ENCODE data around the gene PRX.
A peak's percentile ranks its signal among the peaks of the same experiment; 100 is the strongest.

PRX gene

DNA sequence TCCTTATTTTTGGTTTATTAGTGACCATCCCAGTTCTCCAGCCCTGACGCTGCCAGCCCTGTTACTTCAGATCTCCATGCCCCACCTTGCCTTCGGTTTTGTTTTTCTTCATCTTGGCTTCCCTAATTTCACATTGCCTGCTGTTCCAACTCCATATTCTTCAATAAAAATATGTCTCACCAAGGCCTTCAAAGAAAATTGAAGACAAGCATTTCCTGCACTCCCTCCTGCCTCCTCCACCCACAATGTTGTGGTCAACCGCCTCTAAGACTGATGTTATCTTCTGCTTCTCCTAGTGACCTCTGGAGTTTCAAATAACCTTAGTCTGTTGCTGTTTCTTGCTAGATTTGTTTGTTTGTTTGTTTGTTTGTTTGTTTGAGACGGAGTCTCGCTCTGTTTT is 50.1 kb downstream of the PRX start:
- no peak for DNase-seq

DNA sequence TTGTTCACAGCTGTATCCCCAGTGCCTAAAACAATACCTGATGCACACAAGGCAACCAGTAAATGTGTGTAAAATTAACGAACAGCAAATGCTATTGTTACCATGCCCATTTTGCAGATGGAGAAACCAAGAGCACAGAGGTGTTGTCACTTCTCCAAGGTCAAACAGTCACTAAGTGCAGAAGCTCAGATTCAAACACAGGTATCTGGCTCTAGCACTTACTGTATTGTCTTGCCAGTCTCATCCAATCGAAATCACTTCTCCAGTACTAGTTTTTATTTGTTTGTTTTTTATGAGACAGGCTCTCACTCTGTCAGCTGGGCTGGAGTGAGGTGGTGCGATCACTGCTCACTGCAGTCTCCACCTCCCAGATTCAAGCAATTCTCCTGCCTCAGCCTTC is 51.0 kb downstream of the PRX start:
- no peak for DNase-seq

DNA sequence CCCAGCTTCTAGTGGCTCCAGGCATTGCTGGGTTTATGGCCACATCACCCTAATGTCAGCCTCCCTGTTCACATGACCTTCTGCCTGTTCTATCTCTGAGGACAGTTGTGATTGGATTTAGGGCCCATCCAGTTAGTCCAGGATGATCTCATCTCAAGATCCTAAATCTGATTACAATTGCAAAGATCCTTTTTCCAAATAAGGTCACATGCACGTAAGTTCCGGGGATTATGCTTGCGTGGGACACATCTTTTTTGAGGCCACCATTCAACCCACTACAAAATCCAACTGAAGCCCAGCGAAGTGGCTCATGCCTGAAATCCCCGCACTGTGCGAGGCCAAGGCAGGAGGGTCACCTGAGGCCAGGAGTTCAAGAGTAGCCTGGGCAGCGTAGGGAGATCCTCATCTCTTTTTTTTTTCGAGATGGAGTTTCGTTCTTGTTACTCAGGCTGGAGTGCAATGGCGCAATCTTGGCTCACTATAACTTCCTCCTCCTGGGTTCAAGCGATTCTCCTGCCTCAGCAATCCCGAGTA is 52.4 kb downstream of the PRX start:
- no peak for DNase-seq

DNA sequence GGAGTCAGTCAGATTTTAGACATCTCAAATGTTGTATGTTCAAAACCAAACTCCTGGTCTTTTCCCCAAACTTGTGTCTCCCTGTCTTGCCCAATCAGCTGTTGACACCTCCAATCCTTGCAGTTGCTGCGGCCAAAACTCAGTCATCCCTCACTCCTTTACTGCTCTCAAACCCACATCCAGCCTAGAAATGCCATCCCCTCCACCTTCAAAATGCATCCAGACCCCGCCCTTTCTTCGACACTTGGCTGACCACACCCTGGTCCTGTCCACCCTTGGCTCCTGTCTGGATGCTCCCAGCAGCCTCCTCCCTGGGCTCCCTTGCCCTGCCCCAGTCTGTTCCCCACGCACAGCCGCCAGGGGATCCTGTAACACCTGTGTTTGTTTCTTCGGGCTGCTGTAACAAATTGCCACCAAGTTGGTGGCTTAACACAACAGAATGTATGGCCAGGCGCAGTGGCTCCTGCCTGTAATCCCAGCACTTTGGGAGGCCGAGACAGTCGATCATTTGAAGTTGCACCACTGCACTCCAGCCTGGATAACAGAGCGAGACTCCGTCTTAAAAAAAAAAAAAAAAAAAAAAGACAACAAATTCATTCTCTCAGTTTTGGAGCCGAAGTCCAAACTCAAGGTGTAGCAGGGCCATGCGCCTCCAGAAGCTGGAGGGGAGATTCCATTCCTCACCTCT is 53.0 kb downstream of the PRX start:
- DNase-seq: no peak

DNA sequence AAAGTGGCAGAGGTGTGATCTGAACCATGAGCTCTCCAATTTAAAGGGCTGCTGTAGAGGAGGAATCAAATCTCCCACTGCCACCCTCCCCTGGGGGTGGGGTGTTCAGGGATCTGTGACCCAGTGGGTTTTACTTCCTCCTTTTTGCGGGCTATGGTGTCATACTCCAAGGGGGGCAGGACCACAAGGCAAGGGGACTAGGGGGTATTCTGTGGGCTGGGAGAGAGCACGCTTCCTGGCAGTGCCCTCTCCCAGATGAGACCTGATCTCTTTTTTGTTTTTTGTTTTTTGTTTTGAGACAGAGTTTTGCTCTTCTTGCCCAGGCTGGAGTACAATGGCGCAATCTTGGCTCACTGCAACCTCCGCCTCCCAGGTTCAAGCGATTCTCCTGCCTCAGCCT is 54.4 kb downstream of the PRX start:
- peak; percentile 81 for DNase-seq

DNA sequence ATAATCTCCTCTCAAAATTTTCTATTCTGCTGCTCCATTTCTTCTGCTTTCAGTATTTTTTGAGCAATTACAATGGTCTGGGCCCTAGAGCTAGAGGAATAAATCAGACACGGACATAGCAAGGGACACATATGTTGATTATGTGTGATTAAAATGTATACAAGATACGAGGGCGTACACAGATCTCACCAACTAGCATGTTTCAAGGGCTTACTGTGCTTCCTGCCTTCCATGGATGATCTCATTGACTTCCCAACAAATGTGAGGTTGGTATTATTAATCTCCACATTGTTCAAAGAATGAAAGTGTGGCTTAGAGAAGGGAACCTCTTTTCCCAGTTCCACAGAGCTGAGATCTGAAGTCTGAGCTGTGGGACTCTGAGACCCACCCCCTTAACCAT is 55.5 kb downstream of the PRX start:
- DNase-seq: no peak

DNA sequence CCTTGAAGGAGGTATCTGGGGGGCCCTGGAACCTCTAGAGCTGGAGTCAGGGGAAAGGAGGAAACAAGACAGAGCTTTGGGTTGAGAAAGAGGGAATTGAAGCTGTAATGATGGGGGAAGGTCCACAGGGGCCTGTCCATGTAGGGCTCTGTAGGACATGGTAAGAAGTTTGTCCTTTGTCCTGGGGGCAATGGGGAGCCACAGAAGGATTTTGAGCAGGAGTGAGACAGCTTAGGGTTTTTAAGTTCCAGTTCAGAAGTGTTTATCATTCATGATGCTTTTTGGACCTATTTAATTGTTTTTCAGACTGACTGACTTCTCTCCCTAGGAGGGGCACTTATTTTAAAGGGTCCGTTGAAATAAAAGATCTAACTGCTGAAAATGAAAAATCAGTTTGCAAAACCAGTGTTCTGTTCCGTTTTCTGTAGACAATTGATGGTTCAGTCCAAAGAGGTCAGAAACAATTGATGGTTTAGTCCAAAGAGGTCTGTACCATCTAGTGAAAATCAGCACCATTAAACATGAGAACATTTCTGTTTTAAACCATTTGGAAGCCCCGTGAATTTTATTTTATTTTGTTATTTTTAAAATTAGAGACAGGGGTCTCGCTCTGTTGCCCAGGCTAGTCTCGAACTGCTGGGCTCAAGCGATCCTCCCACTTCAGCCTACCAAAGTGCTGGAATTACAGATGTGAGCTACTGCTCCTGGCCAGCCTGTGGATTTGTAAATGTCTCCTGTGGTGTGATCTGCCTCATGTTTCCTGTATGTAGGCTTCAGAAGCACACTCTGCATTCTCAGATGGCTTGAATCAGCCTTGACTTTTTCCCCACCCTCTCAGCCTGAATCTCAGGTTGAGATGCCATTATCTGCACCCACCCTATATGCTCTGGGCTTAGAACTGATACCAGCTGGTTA is 56.2 kb downstream of the PRX start:
- DNase-seq: no peak

DNA sequence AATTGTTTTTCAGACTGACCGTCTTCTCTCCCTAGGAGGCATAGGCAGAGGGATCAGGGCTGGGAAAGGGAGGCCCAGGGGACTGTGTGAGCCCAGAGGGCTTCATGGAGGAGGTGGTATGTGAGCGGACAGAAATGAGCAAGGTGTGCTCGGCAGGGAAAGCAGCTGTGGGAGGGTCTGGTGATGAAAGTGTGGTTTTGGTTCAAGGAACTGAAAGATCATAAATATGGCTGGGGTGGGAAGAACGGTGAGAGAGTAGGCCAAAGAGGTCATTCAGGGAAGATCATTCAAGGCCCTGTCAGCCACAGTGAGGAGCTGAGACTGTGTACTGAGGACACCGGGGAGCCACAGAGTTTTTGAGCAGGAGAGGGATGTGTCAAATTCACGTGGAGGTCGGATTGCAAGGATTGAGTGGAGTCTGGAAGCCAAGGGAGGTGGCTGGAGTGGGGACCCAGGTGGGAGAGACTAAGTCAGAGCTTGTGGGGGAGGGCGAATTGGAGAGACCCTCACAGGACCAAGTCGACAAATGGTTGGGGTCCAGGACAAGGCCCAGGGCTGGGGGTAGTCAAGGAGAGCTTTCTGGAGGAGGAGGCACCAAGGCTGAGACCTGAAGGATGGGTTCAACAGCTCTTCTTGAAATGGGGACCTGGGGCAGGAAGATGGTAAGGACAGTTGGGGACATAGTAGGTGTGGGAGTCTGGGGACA is 57.0 kb downstream of the PRX start:
- no peak for DNase-seq

DNA sequence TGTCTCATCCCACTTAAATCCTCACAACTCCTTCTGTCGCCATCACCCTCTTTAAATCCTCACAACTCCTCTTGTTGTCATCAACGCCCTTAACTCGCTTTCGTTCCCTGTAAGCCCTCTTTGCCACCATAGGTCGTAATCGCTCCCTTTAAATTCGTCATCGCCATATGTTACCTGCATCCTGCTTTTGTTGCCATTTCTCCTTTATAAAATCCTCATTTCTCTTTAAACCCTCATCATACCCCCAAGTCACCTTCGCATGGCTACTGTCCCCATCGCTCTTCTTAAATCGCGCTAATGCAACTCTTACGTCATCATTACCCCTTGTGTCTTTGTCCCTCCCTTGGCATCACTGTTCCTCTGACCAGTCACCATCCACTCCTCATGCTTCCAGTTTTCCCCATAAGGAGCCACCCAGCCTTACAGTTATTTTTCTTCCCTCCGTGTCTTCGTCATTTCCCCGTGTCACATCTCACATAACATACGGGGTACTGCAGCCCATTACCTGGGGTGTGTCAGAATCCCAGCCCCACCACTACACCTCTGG is 64.1 kb downstream of the PRX start:
- no peak for DNase-seq

DNA sequence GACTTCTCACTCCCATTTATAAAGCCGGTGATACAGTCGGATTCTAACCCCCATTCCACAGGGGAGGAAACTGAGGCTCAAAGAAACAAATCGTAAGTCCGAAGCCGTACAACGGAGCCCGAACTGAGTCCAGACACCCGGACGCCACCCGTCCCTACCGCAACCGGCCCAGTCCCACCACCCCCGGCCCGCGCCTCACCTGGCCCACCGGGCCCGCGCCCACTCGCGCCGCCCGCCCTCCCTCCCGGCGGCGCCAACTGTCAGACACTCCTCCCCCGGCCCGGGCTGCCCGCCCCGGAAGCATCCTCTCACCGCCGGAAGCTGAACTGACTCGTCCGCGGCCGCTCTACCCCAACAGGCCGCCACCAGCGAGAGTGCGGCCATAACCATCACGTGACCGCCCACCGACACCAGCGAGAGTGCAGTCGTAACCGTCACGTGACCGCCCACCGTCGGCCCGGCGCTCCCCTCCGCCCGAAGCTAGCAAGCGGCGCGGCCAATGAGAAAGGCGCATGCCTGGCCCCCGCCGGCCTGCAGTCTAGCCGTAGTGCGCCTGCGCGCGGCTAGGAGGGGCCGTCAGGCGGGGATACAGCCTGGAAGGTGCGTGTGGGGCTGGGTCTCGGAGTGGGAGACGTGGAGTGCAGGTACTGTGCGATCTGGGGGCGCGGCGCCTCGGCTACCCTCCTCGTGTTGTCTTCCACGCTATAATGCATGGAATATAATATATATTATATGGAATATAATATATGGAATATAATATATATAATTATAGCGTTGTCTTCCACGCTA is 64.9 kb downstream of the PRX start, which contains the start of the genes C19orf47 and PLD3:
Gene C19orf47 (minus strand): TSS at position 273 of the 789 bp plus-strand sequence. CDS start 6,540 bp downstream, outside the sequence.
Gene PLD3 (plus strand): TSS at position 571 of the 789 bp plus-strand sequence. CDS start 17,789 bp downstream, outside the sequence.
- DNase-seq: peak; percentile 99

DNA sequence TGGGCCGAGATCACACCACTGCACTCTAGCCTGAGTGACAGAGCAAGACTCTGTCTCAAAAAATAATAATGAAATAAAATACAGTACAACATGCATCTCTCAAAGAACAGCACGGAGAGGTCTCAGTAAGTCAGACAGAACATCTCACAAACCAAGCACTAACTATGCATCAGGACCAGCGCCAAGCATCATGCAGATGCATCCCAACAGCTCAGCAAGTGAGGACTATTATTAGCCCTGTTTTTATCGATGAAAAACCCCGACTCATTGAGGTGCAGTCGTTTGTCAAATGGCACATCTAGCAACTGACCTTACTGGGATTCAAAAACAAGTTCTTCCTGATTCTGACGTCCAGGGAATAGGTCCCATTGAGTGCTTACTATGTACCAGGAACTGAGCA is 68.8 kb downstream of the PRX start:
- no peak for DNase-seq

All from GDM1 (cell line).